RWPE1 (cell line): ENCODE results near the gene CACNB3.
"Not testable (repeated sequence)": the region's sequence is repeated elsewhere in the genome, so short reads cannot be mapped to it uniquely, and the experiment has no call there.

Experiments used
- CTCF ChIA-PET: fragments of 350-600 bp; sonication (Branson Sonifier 250); formaldehyde crosslinking; extraction: SDS; loops from one replicate; lab custom pipeline; 2021; lab: Yijun Ruan, JAX
- POLR2A ChIA-PET: fragments of 400-600 bp; formaldehyde crosslinking; extraction: SDS; loops from one replicate; lab custom pipeline; 2020; ENCODE audit warnings: antibody characterized with exemption; ENCODE audit not compliant: low non-redundant PET; lab: Yijun Ruan, JAX
- DNase-seq: peaks from one replicate; pipeline ENCODE4 v3.0.0; 2012; ENCODE audit warnings: low spot score
- H3K27ac ChIP-seq: fragments of 450-650 bp; 2 replicates; pipeline ENCODE4 v1.5.1; 2017
- TF ChIP-seq, protein P1 (sequence below): fragments of 450-650 bp; conservative IDR thresholded peaks from 2 replicates; pipeline ENCODE4 v1.5.1; 2017; ENCODE audit warnings: low read depth, mild to moderate bottlenecking

The CACNB3 gene

DNA sequence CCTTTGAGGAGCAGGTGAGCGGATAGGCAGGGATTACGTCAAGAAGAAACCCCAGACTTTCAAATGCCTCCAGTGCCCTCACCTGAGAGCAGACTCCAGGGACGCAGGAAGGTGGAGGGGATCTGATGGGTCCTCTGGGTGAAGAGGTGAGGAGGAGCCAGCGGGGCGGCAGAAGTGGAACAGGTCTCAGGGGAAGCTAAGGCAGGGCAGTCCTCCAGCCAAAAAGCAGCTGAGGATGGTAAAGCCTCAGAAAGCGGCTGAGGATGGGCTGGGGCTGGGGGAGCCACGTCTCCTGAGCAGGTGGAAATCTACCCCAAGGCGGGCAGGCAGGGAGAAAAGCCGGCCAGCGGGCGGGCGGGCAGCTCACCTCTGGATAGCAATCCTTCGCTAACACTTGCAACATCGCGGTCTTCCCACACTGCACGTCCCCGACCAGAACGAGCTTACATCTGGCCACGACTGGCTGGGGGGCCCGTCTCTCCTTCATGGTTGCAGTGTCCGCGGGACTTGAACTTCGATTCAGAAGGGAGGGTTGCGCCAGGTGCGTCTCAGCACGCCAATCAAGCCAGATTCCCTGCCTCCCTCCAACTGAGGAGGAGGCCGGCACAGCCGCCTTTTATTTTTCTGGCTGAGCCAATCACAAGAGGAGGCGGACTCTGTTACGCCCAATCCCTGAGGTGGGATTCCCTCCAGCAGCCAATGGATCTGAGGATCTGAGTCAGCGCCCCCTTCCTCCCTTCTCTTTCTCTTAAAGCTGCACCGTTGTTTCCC lies 47.2 kb downstream of the CACNB3 start, which contains the start of gene RND1:
TSS of gene RND1 (minus strand) at position 590 of the 771 bp plus-strand sequence. CDS start at position 487, 103 bp downstream.
- POLR2A ChIA-PET, result interaction anchor here (0.6 to 1.0 kb wide), 2 partner anchors 18 to 54 kb away, joined by 3 to 9 read pairs; no protein-coding TSS in a partner anchor
- CTCF ChIA-PET, result interaction anchor here (1.0 to 2.0 kb wide), 4 partner anchors 12 to 123 kb away, joined by 3 to 7 read pairs (median 7); partner anchors contain the start of gene DDX23
- TF ChIP-seq, protein P1, sequence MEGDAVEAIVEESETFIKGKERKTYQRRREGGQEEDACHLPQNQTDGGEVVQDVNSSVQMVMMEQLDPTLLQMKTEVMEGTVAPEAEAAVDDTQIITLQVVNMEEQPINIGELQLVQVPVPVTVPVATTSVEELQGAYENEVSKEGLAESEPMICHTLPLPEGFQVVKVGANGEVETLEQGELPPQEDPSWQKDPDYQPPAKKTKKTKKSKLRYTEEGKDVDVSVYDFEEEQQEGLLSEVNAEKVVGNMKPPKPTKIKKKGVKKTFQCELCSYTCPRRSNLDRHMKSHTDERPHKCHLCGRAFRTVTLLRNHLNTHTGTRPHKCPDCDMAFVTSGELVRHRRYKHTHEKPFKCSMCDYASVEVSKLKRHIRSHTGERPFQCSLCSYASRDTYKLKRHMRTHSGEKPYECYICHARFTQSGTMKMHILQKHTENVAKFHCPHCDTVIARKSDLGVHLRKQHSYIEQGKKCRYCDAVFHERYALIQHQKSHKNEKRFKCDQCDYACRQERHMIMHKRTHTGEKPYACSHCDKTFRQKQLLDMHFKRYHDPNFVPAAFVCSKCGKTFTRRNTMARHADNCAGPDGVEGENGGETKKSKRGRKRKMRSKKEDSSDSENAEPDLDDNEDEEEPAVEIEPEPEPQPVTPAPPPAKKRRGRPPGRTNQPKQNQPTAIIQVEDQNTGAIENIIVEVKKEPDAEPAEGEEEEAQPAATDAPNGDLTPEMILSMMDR, result no peak
- peak within 1 kb of the TSS; percentile 39 for H3K27ac ChIP-seq
- DNase-seq, result peak; percentile 94

DNA sequence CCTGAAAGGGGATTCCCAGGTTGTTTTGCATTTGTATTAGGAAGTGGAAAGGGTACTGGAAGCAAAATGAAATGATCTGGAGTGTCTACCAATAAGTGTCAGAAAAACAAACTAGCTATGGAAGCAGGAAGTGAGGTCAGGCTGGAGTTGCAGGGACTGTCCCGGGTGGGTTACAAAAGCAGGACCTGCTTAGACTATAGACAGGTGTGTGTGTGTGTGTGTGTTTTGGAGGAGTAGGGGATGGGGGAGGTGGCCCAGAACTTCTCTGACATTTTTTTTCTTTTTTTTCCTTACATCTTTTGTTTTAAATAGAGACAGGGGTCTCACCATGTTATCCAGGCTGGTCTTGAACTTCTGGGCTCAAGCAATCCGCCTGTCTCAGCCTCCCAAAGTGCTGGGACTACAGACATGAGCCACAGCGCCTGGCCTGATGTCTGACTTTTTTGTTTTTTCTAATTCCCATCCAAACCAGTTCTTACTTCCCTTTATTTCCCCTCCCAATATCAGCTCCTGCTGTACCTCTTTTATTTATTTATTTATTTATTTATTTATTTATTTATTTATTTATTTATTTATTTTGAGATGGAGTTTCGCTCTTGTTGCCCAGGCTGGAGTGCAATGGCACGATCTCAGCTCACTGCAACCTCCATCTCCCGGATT lies 47.9 kb downstream of the CACNB3 start:
- POLR2A ChIA-PET, result interaction anchor here (1.0 kb wide), 1 partner anchor 17 kb away, joined by 3 read pairs; no protein-coding TSS in a partner anchor
- peak overlapping the region; percentile 39 for H3K27ac ChIP-seq
- TF ChIP-seq, protein P1, result no peak

DNA sequence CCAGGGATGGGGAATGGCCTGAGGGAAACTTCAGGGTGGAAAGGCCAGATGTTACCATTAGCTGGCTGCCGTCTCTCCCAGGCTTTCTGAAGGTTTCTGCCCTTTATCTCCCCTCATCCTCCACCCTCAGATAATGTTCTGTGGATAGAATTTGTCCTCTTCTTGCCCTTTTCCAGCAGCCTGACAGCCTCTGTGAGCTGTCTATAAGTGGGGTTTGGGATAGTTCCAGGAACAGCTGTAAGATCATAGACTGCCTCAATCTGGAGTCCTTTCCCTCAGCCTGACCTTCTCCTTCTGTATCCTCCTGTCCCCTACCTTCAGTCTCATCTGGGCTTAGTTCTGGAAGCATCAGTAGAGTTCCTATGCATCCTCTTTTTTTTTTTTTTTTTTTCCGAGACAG lies 50.2 kb downstream of the CACNB3 start:
- ChIA-PET CTCF (interaction anchor here (1.0 kb wide), 1 partner anchor 22 kb away, joined by 3 read pairs; no protein-coding TSS in a partner anchor), POLR2A (no interaction called here)
- no peak for DNase-seq
- TF ChIP-seq, protein P1, result no peak
- no peak overlapping the region for H3K27ac ChIP-seq

More for the DNA sequence above, 47.9 kb downstream of the CACNB3 start:
- DNase-seq, result no peak
- CTCF ChIA-PET, result interaction anchor here (1.0 to 2.0 kb wide), 4 partner anchors 13 to 122 kb away, joined by 3 to 7 read pairs (median 7); partner anchors contain the start of gene DDX23

DNA sequence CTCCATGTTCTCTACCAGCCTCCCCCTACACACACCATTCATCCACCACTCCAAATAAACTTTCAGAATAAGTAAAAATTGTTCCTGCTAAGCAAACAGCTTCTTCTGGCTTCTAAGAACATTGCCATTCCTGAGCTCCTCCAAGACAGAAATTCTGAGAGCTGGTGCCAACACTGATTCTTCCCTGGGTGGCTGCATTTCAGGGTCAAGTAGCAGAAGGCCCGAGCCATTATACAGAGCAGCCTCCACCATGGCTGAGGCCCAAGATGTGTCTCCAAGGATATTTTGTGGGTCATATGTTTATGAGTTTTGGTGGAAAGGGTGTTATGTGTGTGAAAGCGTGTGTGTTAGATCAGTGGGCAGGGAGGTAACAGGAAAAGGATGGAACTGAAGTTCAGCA lies 50.9 kb downstream of the CACNB3 start:
- TF ChIP-seq, protein P1, result no peak
- no peak overlapping the region for H3K27ac ChIP-seq
- ChIA-PET CTCF (interaction anchor here (1.0 kb wide), 1 partner anchor 21 kb away, joined by 3 read pairs; no protein-coding TSS in a partner anchor), POLR2A (no interaction called here)
- no peak for DNase-seq

DNA sequence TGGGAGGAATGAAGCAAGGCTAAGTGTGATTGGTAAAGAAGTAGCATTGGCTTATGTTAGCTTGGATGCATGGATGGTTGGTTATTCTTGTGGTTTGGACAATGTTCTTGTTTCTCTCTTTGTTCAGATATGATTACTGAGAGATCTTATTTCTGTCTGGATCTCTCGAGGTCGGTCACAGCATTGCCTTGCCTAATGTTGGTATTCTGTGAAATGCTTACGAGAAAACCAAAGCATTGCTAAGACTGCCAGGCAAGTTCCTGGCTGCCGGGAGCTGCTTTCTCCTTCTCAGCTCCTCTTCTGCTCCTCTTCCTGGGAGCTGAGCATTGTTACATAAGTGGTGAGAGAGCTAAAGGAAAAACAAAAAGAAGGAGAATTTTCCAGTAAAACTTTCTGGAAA lies 54.8 kb downstream of the CACNB3 start:
- ChIA-PET CTCF (interaction anchor here (0.6 to 1.3 kb wide), 4 partner anchors 18 to 857 kb away, joined by 4 to 5 read pairs (median 4); no protein-coding TSS in a partner anchor), POLR2A (no interaction called here)
- no peak overlapping the region for H3K27ac ChIP-seq
- no peak for DNase-seq
- TF ChIP-seq, protein P1, result no peak

DNA sequence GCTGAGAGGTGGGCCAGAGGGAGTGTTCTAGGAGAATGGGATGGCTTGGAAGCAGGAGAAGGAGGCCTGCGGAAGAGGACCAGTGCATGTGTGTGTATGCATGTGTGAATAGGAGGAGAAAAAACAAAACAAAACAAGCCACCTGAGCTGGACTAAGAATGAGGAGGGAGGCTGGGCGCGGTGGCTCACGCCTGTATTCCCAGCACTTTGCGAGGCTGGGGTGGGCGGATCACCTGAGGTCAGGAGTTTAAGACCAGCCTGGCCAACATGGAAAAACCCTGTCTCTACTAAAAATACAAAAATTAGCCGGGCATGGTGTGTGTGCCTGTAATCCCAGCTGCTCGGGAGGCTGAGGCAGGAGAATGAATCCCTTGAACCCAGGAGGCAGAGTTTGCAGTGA lies 55.2 kb downstream of the CACNB3 start:
- DNase-seq, POLR2A ChIA-PET, H3K27ac ChIP-seq: not testable (repeated sequence)
- CTCF ChIA-PET, result interaction anchor here (0.7 to 1.3 kb wide), 2 partner anchors 17 to 856 kb away, joined by 4 to 5 read pairs; no protein-coding TSS in a partner anchor
